GM10266 (cell line): Measurements from ENCODE around the gene CDHR3.

Experiments used
- DNase-seq: peaks from one replicate; pipeline ENCODE4 v3.0.0; 2012; ENCODE audit errors: extremely low spot score
- CTCF ChIP-seq: IDR thresholded peaks from 2 replicates; pipeline ENCODE4 v1.5.1; 2012; ENCODE audit warnings: mild to moderate bottlenecking, low read depth; ENCODE audit not compliant: control insufficient read depth, insufficient read depth; ENCODE audit errors: missing control alignments

The CDHR3 gene

GRCh38 chr7:106026101-106026500, 63.0 kb downstream of the CDHR3 start:
- DNase-seq, result no peak
- no peak for TF ChIP-seq CTCF

DNA sequence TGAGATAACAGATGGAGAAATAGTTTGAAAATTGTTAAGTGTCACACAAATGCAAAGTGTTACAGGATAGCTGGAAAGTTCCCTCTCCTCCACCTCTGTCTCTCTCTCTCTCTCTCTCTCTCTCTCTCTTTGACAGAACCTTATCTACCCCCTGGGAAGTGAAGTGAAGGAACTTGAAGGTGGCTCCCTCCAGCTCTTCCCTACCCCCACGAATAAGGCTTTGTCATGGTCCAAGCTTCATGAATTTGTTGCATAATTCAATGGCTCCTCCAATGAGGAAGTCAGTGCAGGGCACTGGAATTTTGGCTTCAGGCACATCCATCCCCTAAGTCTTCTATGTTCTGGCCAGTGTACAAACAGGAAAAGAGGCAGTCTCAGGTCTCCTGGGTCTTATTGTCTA, 66.4 kb downstream of the CDHR3 start:
- no peak for TF ChIP-seq CTCF
- no peak for DNase-seq

- DNase-seq, result no peak
- TF ChIP-seq CTCF, result peak; percentile 1
Observed at GRCh38 chr7:106029941-106030340, 66.9 kb downstream of the CDHR3 start.

DNA sequence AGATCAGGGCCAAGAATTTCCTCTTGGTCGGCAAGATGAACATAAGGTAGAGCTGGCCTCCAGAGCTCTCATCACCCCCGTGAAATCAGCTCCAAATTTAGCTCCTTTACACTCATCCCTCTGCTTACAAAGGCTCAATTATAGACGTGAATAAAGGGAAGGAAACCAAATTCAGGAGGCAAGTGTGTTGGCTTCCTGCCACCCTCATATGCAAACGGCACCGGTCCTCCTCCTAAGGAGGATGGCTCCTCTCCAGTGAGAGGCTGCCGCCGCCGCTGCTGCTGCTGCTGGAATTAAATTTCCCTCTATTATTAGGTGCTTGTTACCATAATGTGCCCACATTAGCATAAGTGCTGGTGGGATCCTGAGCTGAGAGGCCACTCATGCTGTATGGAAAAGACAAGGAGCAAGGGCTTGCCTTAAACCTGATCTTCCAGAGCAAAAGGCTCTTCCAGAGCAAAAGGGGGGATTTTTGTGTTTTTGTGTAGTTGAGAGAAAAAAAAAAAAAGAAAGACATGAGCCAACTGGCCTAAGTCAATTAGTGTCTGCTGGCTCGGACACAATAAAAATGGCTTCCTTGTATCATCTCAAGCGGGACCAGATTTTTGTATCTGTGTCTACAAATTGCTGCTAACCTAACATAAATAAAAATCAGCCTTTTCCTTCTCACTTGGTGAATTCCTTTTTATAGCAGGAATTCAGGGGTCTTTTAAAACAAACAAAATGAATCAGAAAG, 68.4 kb downstream of the CDHR3 start:
- no peak for DNase-seq
- TF ChIP-seq CTCF, result no peak

DNA sequence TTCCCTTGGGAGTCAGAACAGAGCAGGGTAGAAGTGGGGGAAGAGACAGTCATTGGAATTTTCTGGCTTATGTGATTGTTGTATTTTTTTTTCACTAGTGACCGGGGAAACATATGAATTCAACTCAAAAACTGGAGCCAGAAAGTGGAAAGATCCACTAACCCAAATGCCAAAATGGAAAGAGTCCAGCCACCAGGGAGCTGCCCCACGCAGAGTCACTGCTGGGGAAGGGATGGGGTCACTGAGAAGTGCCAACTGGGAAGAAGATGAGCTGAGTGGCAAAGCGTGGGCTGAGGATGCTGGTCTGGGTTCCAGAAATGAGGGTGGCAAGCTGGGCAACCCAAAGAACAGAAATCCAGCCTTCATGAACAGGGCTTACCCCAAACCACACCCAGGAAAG, 69.2 kb downstream of the CDHR3 start:
- DNase-seq, result no peak
- TF ChIP-seq CTCF, result no peak

DNA sequence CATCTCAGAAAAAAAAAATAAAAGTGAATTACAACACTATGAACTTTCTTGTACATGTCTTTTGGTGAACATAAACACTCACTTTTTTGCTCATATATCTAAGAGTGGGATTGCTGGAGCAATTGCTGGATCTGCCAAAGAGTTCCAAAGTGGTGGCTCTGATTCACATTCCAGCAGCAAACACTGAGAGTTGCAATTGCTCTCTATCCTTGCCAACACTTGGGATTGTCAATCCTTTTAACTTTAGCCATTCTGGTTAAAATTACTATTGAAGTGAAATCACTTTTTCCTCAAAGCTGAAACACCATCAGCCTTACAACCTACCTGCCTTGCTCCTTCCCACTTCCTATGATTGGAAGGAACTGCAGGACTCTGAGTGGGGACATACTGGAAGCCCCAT, 70.7 kb downstream of the CDHR3 start:
- no peak for DNase-seq
- TF ChIP-seq CTCF, result no peak

- TF ChIP-seq CTCF, result no peak
Observed at GRCh38 chr7:106034383-106034782, 71.3 kb downstream of the CDHR3 start.

More at GRCh38 chr7:106034383-106034782, 71.3 kb downstream of the CDHR3 start:
- DNase-seq, result no peak
